ENCODE data around the gene ZBTB21. TPM values are rescaled to one million over a fixed set of nuclear protein-coding genes. Genes with fewer than 3 reads are reported as not detected.

ZBTB21 gene
- total RNA-seq, 2 donors from 2014 or later = 17.3 to 23.1 TPM

GRCh38 chr21:42040411-42041180, 30.4 kb upstream of the ZBTB21 start:
- Mint-ChIP-seq H3K9me3 (peaks cover 3% of the 10 kb centered on the region), H3K27me3 (ENCODE audit: insufficient read depth) (no peaks in the 10 kb centered on the region), H3K4me1 (peaks cover 2% of the 10 kb centered on the region), H3K36me3 (ENCODE audit: low read depth) (no peaks in the 10 kb centered on the region), H3K4me3 (no peak overlapping the region), H3K27ac (no peak overlapping the region)
- TF ChIP-seq CTCF (conservative IDR thresholded peaks at IDR 0.05) = no peak
- H3K4me3 ChIP-seq (ENCODE audit: low read length) = no peak overlapping the region
- no peaks in the 10 kb centered on the region for H3K27me3 ChIP-seq (ENCODE audit: control insufficient read depth, insufficient read depth, low read length, poor library complexity, severe bottlenecking)
- H3K27ac ChIP-seq (ENCODE audit: low read depth, low read length) = peak overlapping the region; percentile 53
- H3K36me3 ChIP-seq (ENCODE audit: control insufficient read depth, insufficient read depth, low read length) = no peaks in the 10 kb centered on the region
- H3K9me3 ChIP-seq (ENCODE audit: control insufficient read depth, low read length) = no peaks in the 10 kb centered on the region
- no peak for DNase-seq
- no peaks in the 10 kb centered on the region for H3K4me1 ChIP-seq (ENCODE audit: control insufficient read depth, insufficient read depth, low read length)
- H3K9ac ChIP-seq (ENCODE audit: extremely low read depth, low read length, poor library complexity, severe bottlenecking) = no peak overlapping the region
- WGBS, 2 experiments (ENCODE audit: insufficient coverage in 1 of 2, insufficient read length in 1 of 2) = 77 to 93% methylated on average over 12 to 18 of the region's 18 CpGs

GRCh38 chr21:42039911-42040351, 29.8 kb upstream of the ZBTB21 start:
- H3K36me3 Mint-ChIP-seq (ENCODE audit: low read depth) = no peaks in the 10 kb centered on the region
- no peak for TF ChIP-seq CTCF (conservative IDR thresholded peaks at IDR 0.05)
- H3K4me3 ChIP-seq (ENCODE audit: low read length) = no peak overlapping the region
- 59 to 83% methylated on average over 4 to 12 of the region's 12 CpGs for WGBS, 2 experiments (ENCODE audit: insufficient coverage in 1 of 2, insufficient read length in 1 of 2)
- no peak overlapping the region for H3K27ac Mint-ChIP-seq
- H3K27ac ChIP-seq (ENCODE audit: low read depth, low read length) = peak overlapping the region; percentile 53
- peaks cover 2% of the 10 kb centered on the region for H3K4me1 Mint-ChIP-seq
- H3K27me3 ChIP-seq (ENCODE audit: control insufficient read depth, insufficient read depth, low read length, poor library complexity, severe bottlenecking) = no peaks in the 10 kb centered on the region
- H3K4me1 ChIP-seq (ENCODE audit: control insufficient read depth, insufficient read depth, low read length) = no peaks in the 10 kb centered on the region
- H3K9me3 ChIP-seq (ENCODE audit: control insufficient read depth, low read length) = no peaks in the 10 kb centered on the region
- no peak overlapping the region for H3K4me3 Mint-ChIP-seq
- H3K9me3 Mint-ChIP-seq = peaks cover 3% of the 10 kb centered on the region
- no peak for DNase-seq
- no peaks in the 10 kb centered on the region for H3K36me3 ChIP-seq (ENCODE audit: control insufficient read depth, insufficient read depth, low read length)
- no peak overlapping the region for H3K9ac ChIP-seq (ENCODE audit: extremely low read depth, low read length, poor library complexity, severe bottlenecking)
- no peaks in the 10 kb centered on the region for H3K27me3 Mint-ChIP-seq (ENCODE audit: insufficient read depth)

GRCh38 chr21:42039470-42039901, 29.3 kb upstream of the ZBTB21 start:
- Mint-ChIP-seq H3K9me3 (peaks cover 3% of the 10 kb centered on the region), H3K4me3 (no peak overlapping the region), H3K27ac (no peak overlapping the region), H3K4me1 (peaks cover 2% of the 10 kb centered on the region), H3K36me3 (ENCODE audit: low read depth) (no peaks in the 10 kb centered on the region), H3K27me3 (ENCODE audit: insufficient read depth) (no peaks in the 10 kb centered on the region)
- TF ChIP-seq CTCF (conservative IDR thresholded peaks at IDR 0.05) = no peak
- Histone ChIP-seq H3K36me3 (ENCODE audit: control insufficient read depth, insufficient read depth, low read length) (no peaks in the 10 kb centered on the region), H3K27me3 (ENCODE audit: control insufficient read depth, insufficient read depth, low read length, poor library complexity, severe bottlenecking) (no peaks in the 10 kb centered on the region), H3K9ac (ENCODE audit: extremely low read depth, low read length, poor library complexity, severe bottlenecking) (no peak overlapping the region), H3K27ac (ENCODE audit: low read depth, low read length) (no peak overlapping the region), H3K4me3 (ENCODE audit: low read length) (no peak overlapping the region), H3K4me1 (ENCODE audit: control insufficient read depth, insufficient read depth, low read length) (no peaks in the 10 kb centered on the region), H3K9me3 (ENCODE audit: control insufficient read depth, low read length) (no peaks in the 10 kb centered on the region)
- no peak for DNase-seq
- 87 to 100% methylated on average over 3 to 5 of the region's 5 CpGs for WGBS, 2 experiments (ENCODE audit: insufficient coverage in 1 of 2, insufficient read length in 1 of 2)

Data from endodermal cell (in vitro differentiated cells).